HEK293 (cell line): ENCODE measurements around the gene MYO9B.
A peak's percentile ranks its signal among the peaks of the same experiment; 100 is the strongest.

Source experiments
- BCL11B ChIP-seq: fragments of 450-650 bp; formaldehyde crosslinking; IDR thresholded peaks from 2 replicates; pipeline ENCODE4 v1.5.1; 2016; ENCODE audit warnings: low read depth, missing biosample characterization, missing genetic modification characterization
- BCL6B ChIP-seq: fragments of 450-650 bp; formaldehyde crosslinking; IDR thresholded peaks from 2 replicates; pipeline ENCODE4 v1.5.1; 2017; ENCODE audit warnings: missing biosample characterization, missing genetic modification characterization
- FEZF1 ChIP-seq: fragments of 450-650 bp; formaldehyde crosslinking; IDR thresholded peaks from 2 replicates; pipeline ENCODE4 v1.5.1; 2016; ENCODE audit warnings: missing biosample characterization, missing genetic modification characterization
- HOXA7 ChIP-seq: sonication (generic); formaldehyde crosslinking; IDR thresholded peaks from 2 replicates; pipeline ENCODE4 v1.8.1; 2022; ENCODE audit warnings: missing genetic modification reagents, borderline replicate concordance
- HOXD13 ChIP-seq: sonication (generic); formaldehyde crosslinking; IDR thresholded peaks from 2 replicates; pipeline ENCODE4 v1.8.0; 2022; ENCODE audit warnings: missing genetic modification reagents, borderline replicate concordance
- KLF1 ChIP-seq: fragments of 450-650 bp; formaldehyde crosslinking; IDR thresholded peaks from 2 replicates; pipeline ENCODE4 v1.5.1; 2016; ENCODE audit warnings: missing biosample characterization, missing genetic modification characterization
- KLF9 ChIP-seq: fragments of 450-650 bp; formaldehyde crosslinking; IDR thresholded peaks from 2 replicates; pipeline ENCODE4 v1.5.1; 2016; ENCODE audit warnings: missing biosample characterization, missing genetic modification characterization, low read depth
- SCRT2 ChIP-seq: fragments of 450-650 bp; formaldehyde crosslinking; IDR thresholded peaks from 2 replicates; pipeline ENCODE4 v1.5.1; 2016; ENCODE audit warnings: missing biosample characterization, missing genetic modification characterization
- ZBTB1 ChIP-seq: fragments of 450-650 bp; formaldehyde crosslinking; IDR thresholded peaks from 2 replicates; pipeline ENCODE4 v1.5.1; 2016; ENCODE audit warnings: missing biosample characterization, missing genetic modification characterization
- ZBTB44 ChIP-seq: fragments of 450-650 bp; IDR thresholded peaks from 2 replicates; pipeline ENCODE4 v1.5.1; 2018; ENCODE audit warnings: missing biosample characterization, mild to moderate bottlenecking, missing genetic modification characterization
- ZBTB49 ChIP-seq: fragments of 450-650 bp; formaldehyde crosslinking; IDR thresholded peaks from 2 replicates; pipeline ENCODE4 v1.5.1; 2016; ENCODE audit warnings: missing biosample characterization, missing genetic modification characterization, low read depth
- ZBTB7A ChIP-seq: fragments of 450-650 bp; formaldehyde crosslinking; IDR thresholded peaks from 2 replicates; pipeline ENCODE4 v1.5.1; 2016; ENCODE audit warnings: low read depth, missing biosample characterization, missing genetic modification characterization
- ZFP37 ChIP-seq: fragments of 450-650 bp; formaldehyde crosslinking; IDR thresholded peaks from 2 replicates; pipeline ENCODE4 v1.5.1; 2016; ENCODE audit warnings: missing biosample characterization, missing genetic modification characterization
- ZFP69B ChIP-seq: fragments of 450-650 bp; formaldehyde crosslinking; IDR thresholded peaks from 2 replicates; pipeline ENCODE4 v1.5.1; 2016; ENCODE audit warnings: missing biosample characterization, missing genetic modification characterization
- ZNF112 ChIP-seq: fragments of 450-650 bp; formaldehyde crosslinking; IDR thresholded peaks from 2 replicates; pipeline ENCODE4 v1.5.0; 2017; ENCODE audit warnings: missing biosample characterization, missing genetic modification characterization
- ZNF140 ChIP-seq: fragments of 450-650 bp; formaldehyde crosslinking; IDR thresholded peaks from 2 replicates; pipeline ENCODE4 v1.5.1; 2016; ENCODE audit warnings: missing biosample characterization, missing genetic modification characterization
- ZNF18 ChIP-seq: fragments of 450-650 bp; formaldehyde crosslinking; IDR thresholded peaks from 2 replicates; pipeline ENCODE4 v1.5.1; 2016; ENCODE audit warnings: missing biosample characterization, missing genetic modification characterization
- ZNF335 ChIP-seq: fragments of 450-650 bp; formaldehyde crosslinking; conservative IDR thresholded peaks from 2 replicates; pipeline ENCODE4 v1.5.1; 2016; ENCODE audit warnings: missing biosample characterization, missing genetic modification characterization
- ZNF366 ChIP-seq: fragments of 450-650 bp; formaldehyde crosslinking; conservative IDR thresholded peaks from 2 replicates; pipeline ENCODE4 v1.5.1; 2016; ENCODE audit warnings: missing biosample characterization, missing genetic modification characterization
- ZNF391 ChIP-seq: fragments of 450-650 bp; formaldehyde crosslinking; IDR thresholded peaks from 2 replicates; pipeline ENCODE4 v1.5.1; 2016; ENCODE audit warnings: low read depth, missing biosample characterization, missing genetic modification characterization, borderline replicate concordance
- ZNF449 ChIP-seq: fragments of 450-650 bp; formaldehyde crosslinking; IDR thresholded peaks from 2 replicates; pipeline ENCODE4 v1.5.1; 2017; ENCODE audit warnings: missing biosample characterization, mild to moderate bottlenecking, missing genetic modification characterization, moderate library complexity
- ZNF513 ChIP-seq: fragments of 450-650 bp; IDR thresholded peaks from 2 replicates; pipeline ENCODE4 v1.5.1; 2018; ENCODE audit warnings: missing biosample characterization, missing genetic modification characterization
- ZNF514 ChIP-seq: fragments of 450-650 bp; formaldehyde crosslinking; IDR thresholded peaks from 2 replicates; pipeline ENCODE4 v1.5.1; 2016; ENCODE audit warnings: missing biosample characterization, missing genetic modification characterization
- ZNF548 ChIP-seq: fragments of 450-650 bp; formaldehyde crosslinking; IDR thresholded peaks from 2 replicates; pipeline ENCODE4 v1.5.1; 2016; ENCODE audit warnings: missing biosample characterization, missing genetic modification characterization
- ZNF747 ChIP-seq: fragments of 450-650 bp; formaldehyde crosslinking; IDR thresholded peaks from 2 replicates; pipeline ENCODE4 v1.5.1; 2016; ENCODE audit warnings: missing biosample characterization, missing genetic modification characterization
- ZNF768 ChIP-seq: fragments of 450-650 bp; formaldehyde crosslinking; IDR thresholded peaks from 2 replicates; pipeline ENCODE4 v1.5.1; 2018; ENCODE audit warnings: missing biosample characterization, mild to moderate bottlenecking, missing genetic modification characterization
- ZNF776 ChIP-seq: fragments of 450-650 bp; formaldehyde crosslinking; IDR thresholded peaks from 2 replicates; pipeline ENCODE4 v1.5.0; 2017; ENCODE audit warnings: missing biosample characterization, missing genetic modification characterization, borderline replicate concordance
- ZSCAN30 ChIP-seq: fragments of 450-650 bp; IDR thresholded peaks from 2 replicates; pipeline ENCODE4 v1.5.1; 2018; ENCODE audit warnings: missing biosample characterization, mild to moderate bottlenecking, missing genetic modification characterization, moderate library complexity
- ZSCAN4 ChIP-seq: fragments of 450-650 bp; formaldehyde crosslinking; IDR thresholded peaks from 2 replicates; pipeline ENCODE4 v1.5.1; 2017; ENCODE audit warnings: missing biosample characterization, missing genetic modification characterization

The MYO9B gene

GRCh38 chr19:17235300-17235970 lies 159.9 kb downstream of the MYO9B start (continued):
- TF ChIP-seq ZNF18 (tag by site-specific recombination) = no peak
- peak; percentile 65; the same call in 1 of the 2 replicates for TF ChIP-seq ZNF335 (tag by site-specific recombination)
- no peak for TF ChIP-seq HOXD13 (CRISPR knock-in tag)
- no peak for TF ChIP-seq ZNF112
- TF ChIP-seq ZNF747 (tag by site-specific recombination) = no peak
- TF ChIP-seq ZBTB7A = peak; percentile 7; the same call in 1 of the 2 replicates
- TF ChIP-seq FEZF1 = no peak
- TF ChIP-seq HOXA7 (CRISPR knock-in tag) = no peak
- no peak for TF ChIP-seq KLF1
- TF ChIP-seq ZNF140 (tag by site-specific recombination) = no peak
- TF ChIP-seq BCL11B (tag by site-specific recombination) = peak; percentile 62
- no peak for TF ChIP-seq BCL6B (tag by site-specific recombination)
- TF ChIP-seq ZBTB44 = 0 out of 2 replicates have a peak, but pooled peaks have one; percentile 45
- TF ChIP-seq ZNF768 (tag by site-specific recombination) = no peak
- TF ChIP-seq ZSCAN4 (tag by site-specific recombination) = no peak
- TF ChIP-seq ZNF449 (tag by site-specific recombination) = peak; percentile 68; the same call in 1 of the 2 replicates
- no peak for TF ChIP-seq ZBTB1 (tag by site-specific recombination)
- TF ChIP-seq ZFP69B = no peak
- TF ChIP-seq ZNF548 (tag by site-specific recombination) = no peak
- TF ChIP-seq ZNF514 (tag by site-specific recombination) = no peak
- no peak for TF ChIP-seq KLF9 (tag by site-specific recombination)
- TF ChIP-seq ZNF366 = peak; percentile 75
- TF ChIP-seq ZSCAN30 (tag by site-specific recombination) = peak; percentile 72
- no peak for TF ChIP-seq ZNF391 (tag by site-specific recombination)
- no peak for TF ChIP-seq ZNF776 (tag by site-specific recombination)
- TF ChIP-seq ZBTB49 (tag by site-specific recombination) = no peak
- TF ChIP-seq ZFP37 (tag by site-specific recombination) = no peak
- peak; percentile 13; the same call in 1 of the 2 replicates for TF ChIP-seq ZNF513 (tag by site-specific recombination)
- no peak for TF ChIP-seq SCRT2 (tag by site-specific recombination)
